Activated T-helper 9 cell treated with anti-CD3 and anti-CD28 coated beads, Interleukin-2, amount 50 U/mL, for 16 hours (primary cell): ENCODE data around the gene GADD45G.
A peak's percentile ranks its signal among the peaks of the same experiment; 100 is the strongest.

Source experiments
- DNase-seq: peaks from one replicate; pipeline ENCODE4 v3.0.0-alpha.2; 2020; ENCODE audit warnings: low read depth

Gene GADD45G

GRCh38 chr9:89604729-89605464, at the start of gene GADD45G:
Gene GADD45G (plus strand): TSS chr9:89605012. CDS start chr9:89605122, 110 bp downstream.
- peak; percentile 82 for DNase-seq

GRCh38 chr9:89555036-89555415, 49.8 kb upstream of the GADD45G start:
- DNase-seq = no peak

- DNase-seq = no peak
Measured at GRCh38 chr9:89555451-89556375, 49.1 kb upstream of the GADD45G start.

- no peak for DNase-seq
Measured at GRCh38 chr9:89558196-89558899, 46.5 kb upstream of the GADD45G start.

GRCh38 chr9:89558948-89559347, 45.9 kb upstream of the GADD45G start:
- no peak for DNase-seq

- no peak for DNase-seq
Measured at GRCh38 chr9:89562186-89562814, 42.5 kb upstream of the GADD45G start.

GRCh38 chr9:89563571-89564345, 41.1 kb upstream of the GADD45G start:
- DNase-seq = no peak

GRCh38 chr9:89564346-89564878, 40.4 kb upstream of the GADD45G start:
- no peak for DNase-seq

GRCh38 chr9:89567649-89568048, 37.2 kb upstream of the GADD45G start:
- no peak for DNase-seq

GRCh38 chr9:89574309-89574708, 30.5 kb upstream of the GADD45G start:
- no peak for DNase-seq

GRCh38 chr9:89576404-89576839, 28.4 kb upstream of the GADD45G start:
- DNase-seq = no peak

- no peak for DNase-seq
Measured at GRCh38 chr9:89577363-89577762, 27.4 kb upstream of the GADD45G start.

GRCh38 chr9:89579741-89580385, 24.9 kb upstream of the GADD45G start:
- DNase-seq = no peak

GRCh38 chr9:89586311-89586710, 18.5 kb upstream of the GADD45G start:
- no peak for DNase-seq

GRCh38 chr9:89588271-89588879, 16.4 kb upstream of the GADD45G start:
- no peak for DNase-seq

GRCh38 chr9:89590415-89590814, 14.4 kb upstream of the GADD45G start:
- no peak for DNase-seq

GRCh38 chr9:89591274-89592212, 13.3 kb upstream of the GADD45G start:
- DNase-seq = no peak

- DNase-seq = no peak
Measured at GRCh38 chr9:89592213-89592815, 12.5 kb upstream of the GADD45G start.
